ENCODE data around the gene ROR2.

- TF ChIP-seq CTCF (conservative IDR thresholded peaks at IDR 0.05 in 1 of 2, IDR thresholded peaks at IDR 0.05 in 1 of 2; ENCODE audit: extremely low read depth in 1 of 2, insufficient read depth in 1 of 2, low read depth in 1 of 2, low read length in 2 of 2) (no peak), EZH2 (IDR thresholded peaks at IDR 0.05; ENCODE audit: borderline replicate concordance, low read length) (no peak)
Measured at GRCh38 chr9:91795598-91796241, 154.3 kb downstream of the ROR2 start.

Measured in mammary epithelial cell (primary cell).